ENCODE data around the gene ADAMTS7.
"Not testable (repeated sequence)": the region's sequence is repeated elsewhere in the genome, so short reads cannot be mapped to it uniquely, and the experiment has no call there.

ADAMTS7 gene

GRCh38 chr15:78800189-78800588, 11.1 kb downstream of the ADAMTS7 start:
- TF ChIP-seq CTCF (IDR thresholded peaks at IDR 0.05) (no peak), ZFX (IDR thresholded peaks at IDR 0.05; ENCODE audit: borderline replicate concordance) (no peak)
- H3K27ac ChIP-seq, result no peak overlapping the region

- not testable (repeated sequence) for H3K27ac ChIP-seq
These were observed 12.2 kb downstream of the ADAMTS7 start for GRCh38 chr15:78799102-78799501.

- not testable (repeated sequence) for H3K27ac ChIP-seq
These were observed 12.9 kb downstream of the ADAMTS7 start for GRCh38 chr15:78798355-78798754.

GRCh38 chr15:78797951-78798350, 13.3 kb downstream of the ADAMTS7 start:
- H3K27ac ChIP-seq, result no peak overlapping the region
- TF ChIP-seq ZFX (IDR thresholded peaks at IDR 0.05; ENCODE audit: borderline replicate concordance), result no peak
- no peak for TF ChIP-seq CTCF (IDR thresholded peaks at IDR 0.05)

- TF ChIP-seq CTCF (IDR thresholded peaks at IDR 0.05) (no peak), ZFX (IDR thresholded peaks at IDR 0.05; ENCODE audit: borderline replicate concordance) (no peak)
- no peak overlapping the region for H3K27ac ChIP-seq
These were observed 14.8 kb downstream of the ADAMTS7 start for GRCh38 chr15:78796510-78796909.

- TF ChIP-seq ZFX (IDR thresholded peaks at IDR 0.05; ENCODE audit: borderline replicate concordance), result no peak
- no peak for TF ChIP-seq CTCF (IDR thresholded peaks at IDR 0.05)
- H3K27ac ChIP-seq, result no peak overlapping the region
These were observed 16.2 kb downstream of the ADAMTS7 start for GRCh38 chr15:78795043-78795442.

GRCh38 chr15:78794446-78794845, 16.8 kb downstream of the ADAMTS7 start:
- not testable (repeated sequence) for H3K27ac ChIP-seq

GRCh38 chr15:78791357-78791756, 19.9 kb downstream of the ADAMTS7 start:
- TF ChIP-seq ZFX (IDR thresholded peaks at IDR 0.05; ENCODE audit: borderline replicate concordance), result no peak
- no peak overlapping the region for H3K27ac ChIP-seq

GRCh38 chr15:78790027-78790426, 21.2 kb downstream of the ADAMTS7 start:
- TF ChIP-seq ZFX (IDR thresholded peaks at IDR 0.05; ENCODE audit: borderline replicate concordance) (no peak), CTCF (IDR thresholded peaks at IDR 0.05) (no peak)
- no peak overlapping the region for H3K27ac ChIP-seq

GRCh38 chr15:78789615-78790014, 21.6 kb downstream of the ADAMTS7 start:
- H3K27ac ChIP-seq, result no peak overlapping the region
- TF ChIP-seq ZFX (IDR thresholded peaks at IDR 0.05; ENCODE audit: borderline replicate concordance), result no peak
- TF ChIP-seq CTCF (IDR thresholded peaks at IDR 0.05), result no peak

All from 22Rv1 (cell line).